ENCODE results near the gene SBF1.

GRCh38 chr22:50408311-50408710, 66.5 kb downstream of the SBF1 start:
- TF ChIP-seq CTCF (IDR thresholded peaks at IDR 0.05): no peak
- TF ChIP-seq EP300 (IDR thresholded peaks at IDR 0.05): no peak
- TF ChIP-seq POLR2AphosphoS5 (IDR thresholded peaks at IDR 0.05): no peak
- TF ChIP-seq POLR2A (IDR thresholded peaks at IDR 0.05): no peak

Data from sigmoid colon (tissue), 4 donors.